Measurements from ENCODE around the gene HOXB2. TPM values are rescaled to one million over a fixed set of nuclear protein-coding genes. Genes with fewer than 3 reads are reported as not detected.

The HOXB2 gene
- total and polyA plus RNA-seq, 2 experiments from 2014 or later = not detected

GRCh38 chr17:48558831-48559121, 13.9 kb upstream of the HOXB2 start:
- Histone ChIP-seq H3K9me2 (ENCODE audit: insufficient read depth) (no peaks in the 10 kb centered on the region), H4K20me1 (replicated peaks; ENCODE audit: insufficient read depth) (peaks cover 67% of the 10 kb centered on the region), H3K27me3 (ENCODE audit: insufficient read depth) (peaks cover 100% of the 10 kb centered on the region), H2AFZ (no peak overlapping the region), H3K36me3 (ENCODE audit: insufficient read depth) (no peaks in the 10 kb centered on the region), H3K79me2 (replicated peaks; ENCODE audit: insufficient read depth) (no peaks in the 10 kb centered on the region), H3K27ac (ENCODE audit: low read depth) (no peak overlapping the region), H3K4me1 (ENCODE audit: insufficient read depth) (peaks cover 52% of the 10 kb centered on the region), H3K4me3 (no peak overlapping the region), H3F3A (replicated peaks; ENCODE audit: low read depth) (peaks cover 53% of the 10 kb centered on the region), H3K4me2 (no peak overlapping the region)
- DNase-seq (ENCODE audit: low spot score) (no peak), ATAC-seq (no peak)
- Mint-ChIP-seq H3K9me3 (no peaks in the 10 kb centered on the region; the same call in 2 of the 3 replicates), H3K27ac (no peak overlapping the region), H3K4me3 (no peak overlapping the region), H3K27me3 (ENCODE audit: insufficient read depth, low read depth, poor library complexity) (peaks cover 99% of the 10 kb centered on the region), H3K4me1 (peaks cover 27% of the 10 kb centered on the region), H3K36me3 (ENCODE audit: low read depth) (no peaks in the 10 kb centered on the region)
- TF ChIP-seq ZNF114 (CRISPR knock-in tag; IDR thresholded peaks at IDR 0.05) (no peak), STAT1 (IDR thresholded peaks at IDR 0.05; ENCODE audit: unreplicated experiment) (no peak), CTCF (conservative IDR thresholded peaks at IDR 0.05; ENCODE audit: low read depth in 2 of 2) (no peak), JUNB (IDR thresholded peaks at IDR 0.05; ENCODE audit: unreplicated experiment) (no peak), CREB1 (CRISPR knock-in tag; IDR thresholded peaks at IDR 0.05; ENCODE audit: low read depth) (no peak), ZNF462 (CRISPR knock-in tag; IDR thresholded peaks at IDR 0.05) (no peak), REST (IDR thresholded peaks at IDR 0.05; ENCODE audit: unreplicated experiment) (no peak), POLR2AphosphoS5 (IDR thresholded peaks at IDR 0.05; ENCODE audit: low read depth) (no peak), NANOG (IDR thresholded peaks at IDR 0.05; ENCODE audit: borderline replicate concordance) (no peak), ZNF331 (CRISPR knock-in tag; IDR thresholded peaks at IDR 0.05; ENCODE audit: low read depth) (no peak), ETS1 (IDR thresholded peaks at IDR 0.05) (no peak), EZH2 (IDR thresholded peaks at IDR 0.05; ENCODE audit: low read depth, unreplicated experiment) (no peak)

Data from GM23338 (cell line).